GM13976 (cell line): Measurements from ENCODE around the gene SLC11A1.

ENCODE experiments used
- DNase-seq: peaks from one replicate; pipeline ENCODE4 v3.0.0; 2012; ENCODE audit warnings: low spot score
- in situ Hi-C: fragments of 300-500 bp; cut with MboI; formaldehyde crosslinking; loops from one replicate; pipeline ENCODE4 v1.12.0; 2022; ENCODE audit warnings: low sequenced_read_pairs, mixed read lengths, inconsistent platforms; ENCODE audit not compliant: unreplicated experiment
- TF ChIP-seq, protein P1 (sequence below): IDR thresholded peaks from 2 replicates; pipeline ENCODE4 v1.5.1; 2012; ENCODE audit warnings: borderline replicate concordance, mild to moderate bottlenecking; ENCODE audit not compliant: insufficient read depth; ENCODE audit errors: extremely low read depth, missing control alignments, control extremely low read depth

SLC11A1 gene

DNA sequence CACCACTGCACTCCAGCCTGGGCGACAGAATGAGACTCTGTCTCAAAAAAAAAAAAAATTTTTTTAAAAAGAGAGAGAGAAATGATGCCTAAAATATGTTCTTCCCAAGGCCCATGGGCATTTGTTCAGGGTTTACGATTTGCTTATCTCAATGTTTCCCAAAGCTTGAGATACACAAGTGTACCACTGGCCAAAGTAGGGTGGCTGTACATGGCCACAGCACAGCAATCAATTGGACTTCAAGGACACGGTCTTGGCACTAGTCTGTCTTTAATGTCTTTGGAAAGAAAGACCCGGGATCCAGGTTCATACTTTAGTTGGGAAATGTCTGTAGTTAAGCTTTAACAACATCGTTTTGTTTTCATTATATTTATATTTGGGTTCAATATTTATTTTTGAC, 34.9 kb upstream of the SLC11A1 start:
- no peak for DNase-seq
- TF ChIP-seq, protein P1, sequence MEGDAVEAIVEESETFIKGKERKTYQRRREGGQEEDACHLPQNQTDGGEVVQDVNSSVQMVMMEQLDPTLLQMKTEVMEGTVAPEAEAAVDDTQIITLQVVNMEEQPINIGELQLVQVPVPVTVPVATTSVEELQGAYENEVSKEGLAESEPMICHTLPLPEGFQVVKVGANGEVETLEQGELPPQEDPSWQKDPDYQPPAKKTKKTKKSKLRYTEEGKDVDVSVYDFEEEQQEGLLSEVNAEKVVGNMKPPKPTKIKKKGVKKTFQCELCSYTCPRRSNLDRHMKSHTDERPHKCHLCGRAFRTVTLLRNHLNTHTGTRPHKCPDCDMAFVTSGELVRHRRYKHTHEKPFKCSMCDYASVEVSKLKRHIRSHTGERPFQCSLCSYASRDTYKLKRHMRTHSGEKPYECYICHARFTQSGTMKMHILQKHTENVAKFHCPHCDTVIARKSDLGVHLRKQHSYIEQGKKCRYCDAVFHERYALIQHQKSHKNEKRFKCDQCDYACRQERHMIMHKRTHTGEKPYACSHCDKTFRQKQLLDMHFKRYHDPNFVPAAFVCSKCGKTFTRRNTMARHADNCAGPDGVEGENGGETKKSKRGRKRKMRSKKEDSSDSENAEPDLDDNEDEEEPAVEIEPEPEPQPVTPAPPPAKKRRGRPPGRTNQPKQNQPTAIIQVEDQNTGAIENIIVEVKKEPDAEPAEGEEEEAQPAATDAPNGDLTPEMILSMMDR, result no peak
- in situ Hi-C loops, result no loop called here

DNA sequence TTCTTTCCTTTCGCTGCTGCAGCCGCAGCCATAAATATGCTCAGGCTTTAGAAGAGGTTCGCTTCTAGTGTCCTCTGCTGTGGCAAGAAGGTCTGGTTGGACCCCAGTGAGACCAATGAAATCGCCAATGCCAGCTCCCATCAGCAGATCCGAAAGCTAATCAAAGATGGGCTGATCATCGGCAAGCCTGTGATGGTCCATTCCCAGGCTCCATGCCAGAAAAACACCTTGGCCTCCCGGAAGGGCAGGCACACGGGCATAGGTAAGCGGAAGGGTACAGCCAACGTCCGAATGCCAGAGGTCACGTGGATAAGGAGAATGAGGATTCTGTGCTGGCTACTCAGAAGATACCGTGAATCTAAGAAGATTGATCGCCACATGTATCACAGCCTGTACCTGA, 28.0 kb upstream of the SLC11A1 start:
- in situ Hi-C loops, result loop anchor here (10.0 kb wide), 1 partner anchor 49 kb away; no protein-coding TSS in a partner anchor
- DNase-seq, result no peak
- TF ChIP-seq, protein P1, result no peak

DNA sequence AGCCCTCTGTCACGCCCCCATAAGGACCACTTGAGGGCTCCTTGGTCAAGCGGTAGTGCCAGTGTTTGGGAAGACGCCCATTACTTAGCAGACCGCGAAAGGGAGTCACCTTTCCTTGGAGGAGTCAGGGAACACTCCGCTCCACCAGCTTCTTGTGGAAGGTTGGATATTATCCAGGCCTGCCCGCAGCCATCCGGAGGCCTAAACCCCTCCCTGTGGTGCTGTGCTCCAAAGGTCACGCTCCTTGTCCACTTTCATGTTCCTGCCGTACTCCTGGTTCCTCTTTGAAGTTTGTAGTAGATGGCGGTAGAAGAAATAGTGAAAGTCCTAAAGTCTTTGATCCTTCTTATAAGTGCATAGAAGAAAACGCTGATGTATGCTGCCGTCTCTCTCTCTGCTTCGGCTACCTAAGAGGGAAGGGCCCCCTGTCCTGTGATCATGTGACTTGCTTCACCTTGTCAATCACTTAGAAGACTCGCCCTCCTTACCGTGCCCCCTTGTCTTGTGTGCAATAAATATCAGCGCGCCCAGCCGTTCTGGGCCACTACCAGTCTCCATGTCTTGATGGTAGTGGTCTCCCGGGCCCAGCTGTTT, 27.1 kb upstream of the SLC11A1 start:
- in situ Hi-C loops, result loop anchor here (10.0 kb wide), 1 partner anchor 50 kb away; no protein-coding TSS in a partner anchor
- DNase-seq, result no peak
- TF ChIP-seq, protein P1, result no peak

DNA sequence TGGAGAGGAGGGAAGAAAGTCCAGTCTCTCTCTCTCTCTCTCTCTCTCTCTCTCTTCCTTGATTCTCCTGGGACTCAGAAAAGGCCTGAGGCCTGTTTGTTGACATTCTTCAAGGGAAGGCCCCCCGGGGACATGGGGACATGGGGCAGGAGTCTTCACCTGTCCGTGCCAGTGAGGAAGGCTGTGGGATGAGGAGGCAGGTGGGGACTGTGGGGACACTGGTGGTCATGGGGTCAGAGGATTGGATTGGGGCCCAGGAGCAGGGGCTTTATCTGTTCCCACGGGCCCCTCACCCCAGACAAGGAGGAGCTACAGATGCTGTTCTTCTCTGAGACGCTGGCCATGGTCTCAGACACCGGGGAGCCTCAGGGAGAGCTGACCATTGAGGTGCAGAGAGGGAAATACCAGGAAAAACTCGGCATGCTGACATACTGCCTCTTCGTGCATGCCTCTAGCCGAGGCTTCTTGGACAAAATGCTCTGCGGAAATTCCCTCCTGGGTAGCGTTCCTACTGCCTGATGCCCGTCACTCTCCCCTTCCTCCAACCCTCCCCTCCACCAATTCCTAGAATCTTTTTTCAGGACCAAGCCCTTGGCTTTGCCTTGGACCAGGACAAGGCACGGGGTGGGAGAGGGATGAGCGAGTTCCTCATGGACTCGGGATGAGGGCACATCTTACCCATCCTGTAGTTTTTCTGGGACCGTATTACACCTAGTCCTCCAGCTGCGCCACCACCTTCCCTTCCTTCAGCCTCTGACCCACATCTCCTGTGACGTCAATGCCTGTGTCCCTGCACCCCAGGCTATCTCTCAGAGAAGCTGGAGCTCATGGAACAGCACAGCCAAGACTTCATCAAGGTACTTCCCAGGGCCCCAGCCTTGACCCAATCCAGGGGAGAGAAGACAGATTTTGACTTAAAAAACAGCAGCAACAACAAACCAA, 24.6 kb upstream of the SLC11A1 start:
- in situ Hi-C loops, result loop anchor here (10.0 kb wide), 1 partner anchor 53 kb away; no protein-coding TSS in a partner anchor
- peak; percentile 13 for DNase-seq

DNA sequence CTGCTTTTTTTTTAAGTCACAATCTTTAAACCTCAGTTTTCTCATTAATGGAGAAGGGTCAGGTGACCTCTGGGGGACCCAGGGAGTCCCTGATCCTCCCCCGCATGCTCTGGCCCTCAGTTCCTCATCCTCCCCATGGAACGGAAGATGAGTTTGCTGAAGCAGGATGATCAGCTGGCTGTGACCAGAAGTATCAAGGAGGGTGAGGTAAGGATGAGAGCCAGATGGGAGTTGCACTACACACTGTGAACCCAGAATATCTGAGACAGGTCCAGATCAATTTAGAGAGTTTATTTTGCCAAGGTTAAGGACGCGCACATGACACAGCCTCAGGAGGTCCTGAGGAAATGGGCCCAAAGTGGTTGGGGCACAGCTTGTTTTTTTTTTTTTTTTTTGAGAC, 21.6 kb upstream of the SLC11A1 start:
- no peak for DNase-seq
- TF ChIP-seq, protein P1, result no peak
- in situ Hi-C loops, result no loop called here

More for the DNA sequence above, 24.6 kb upstream of the SLC11A1 start:
- TF ChIP-seq, protein P1, result no peak

DNA sequence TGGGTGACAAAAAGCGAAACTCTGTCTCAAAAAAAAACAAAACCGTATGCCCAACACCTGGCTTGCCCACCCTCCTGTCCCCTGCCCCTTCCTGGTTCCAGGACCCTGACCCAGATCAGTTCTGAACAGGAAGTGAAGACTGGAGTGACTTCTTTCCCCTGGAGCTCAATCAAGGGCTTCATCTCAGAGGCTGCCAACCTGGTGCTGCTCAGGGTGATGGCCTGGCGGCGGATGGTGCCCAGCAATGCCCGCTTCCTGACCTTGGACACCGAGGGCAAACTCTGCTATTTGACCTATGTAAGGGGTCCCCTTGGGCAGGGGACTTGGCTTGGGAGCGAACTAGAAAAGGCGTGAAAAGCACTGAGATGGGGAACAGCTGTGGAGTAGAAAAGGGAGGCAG, 19.5 kb upstream of the SLC11A1 start:
- DNase-seq, result no peak
- TF ChIP-seq, protein P1, result no peak
- in situ Hi-C loops, result no loop called here
